Measurements from ENCODE around the gene ST3GAL4.
A peak's percentile ranks its signal among the peaks of the same experiment; 100 is the strongest.
"Not testable (repeated sequence)": the region's sequence is repeated elsewhere in the genome, so short reads cannot be mapped to it uniquely, and the experiment has no call there.

ST3GAL4 gene

DNA sequence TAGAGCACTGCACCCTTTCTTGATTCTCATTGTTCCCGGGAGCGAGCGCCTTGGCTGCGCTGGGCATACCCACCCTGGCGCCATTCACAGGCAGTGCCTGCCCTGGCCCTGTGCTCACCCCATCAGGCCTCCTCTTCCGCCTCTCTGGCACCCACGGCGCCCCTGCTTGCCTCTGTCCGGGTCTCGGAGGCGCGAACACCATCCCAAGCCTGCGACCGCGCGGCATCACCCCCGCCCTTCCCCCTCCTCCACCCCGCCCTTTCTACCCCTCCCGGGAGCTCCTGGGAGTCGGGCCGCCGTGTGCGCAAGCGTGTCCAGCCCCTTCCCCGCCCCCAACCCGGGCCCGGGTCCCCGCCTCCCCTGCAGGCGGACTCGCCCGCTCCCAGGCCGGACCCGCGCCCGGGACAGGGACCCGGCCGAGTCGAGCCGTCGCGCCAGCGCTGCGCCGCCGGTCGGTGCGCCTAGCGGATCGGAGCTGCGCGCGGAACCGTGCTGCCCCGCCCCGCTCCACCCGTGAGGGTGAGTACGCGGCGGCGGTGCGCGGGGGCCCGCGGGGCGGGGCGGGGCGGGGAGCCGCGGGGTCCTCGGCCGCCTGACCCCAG is at the start of gene ST3GAL4:
Gene ST3GAL4 (plus strand): TSS at position 363 of the 602 bp plus-strand sequence. CDS start 50,470 bp downstream, outside the sequence.
- Histone ChIP-seq H3K9me3 (ENCODE audit: control insufficient read depth, insufficient read depth, low read length) (no peaks in the 10 kb centered on the region), H3K4me1 (ENCODE audit: control insufficient read depth, insufficient read depth, low read length) (peaks cover 10% of the 10 kb centered on the region), H3K36me3 (ENCODE audit: control insufficient read depth, insufficient read depth, low read length) (no peaks in the 10 kb centered on the region), H3K4me3 (ENCODE audit: low read length) (peak within 1 kb of the TSS; percentile 58), H3K27ac (ENCODE audit: low read length) (no peak within 1 kb of the TSS), H3K27me3 (ENCODE audit: control insufficient read depth, insufficient read depth, low read length) (no peaks in the 10 kb centered on the region)
- WGBS (ENCODE audit: insufficient coverage, insufficient read length): no CpG with 5 or more reads among the region's 71 CpGs
- no peak for DNase-seq (ENCODE audit: low read depth, low spot score)

GRCh38 chr11:126305699-126306098 is 49.8 kb upstream of the ST3GAL4 start:
- no peaks in the 10 kb centered on the region for H3K27me3 ChIP-seq (ENCODE audit: control insufficient read depth, insufficient read depth, low read length)
- no peaks in the 10 kb centered on the region for H3K9me3 ChIP-seq (ENCODE audit: control insufficient read depth, insufficient read depth, low read length)
- no CpG with 5 or more reads among the region's 4 CpGs for WGBS (ENCODE audit: insufficient coverage, insufficient read length)
- no peak for DNase-seq (ENCODE audit: low read depth, low spot score)
- H3K36me3 ChIP-seq (ENCODE audit: control insufficient read depth, insufficient read depth, low read length): 0 out of 2 replicates have a peak, but pooled peaks cover 2% of the 10 kb centered on the region
- no peak overlapping the region for H3K4me3 ChIP-seq (ENCODE audit: low read length)
- peaks cover 2% of the 10 kb centered on the region; the same call in 1 of the 2 replicates for H3K4me1 ChIP-seq (ENCODE audit: control insufficient read depth, insufficient read depth, low read length)
- H3K27ac ChIP-seq (ENCODE audit: low read length): no peak overlapping the region

- no peak for DNase-seq (ENCODE audit: low read depth, low spot score)
- no CpG with 5 or more reads among the region's 5 CpGs for WGBS (ENCODE audit: insufficient coverage, insufficient read length)
Observed at GRCh38 chr11:126307706-126308105, 47.8 kb upstream of the ST3GAL4 start.

DNA sequence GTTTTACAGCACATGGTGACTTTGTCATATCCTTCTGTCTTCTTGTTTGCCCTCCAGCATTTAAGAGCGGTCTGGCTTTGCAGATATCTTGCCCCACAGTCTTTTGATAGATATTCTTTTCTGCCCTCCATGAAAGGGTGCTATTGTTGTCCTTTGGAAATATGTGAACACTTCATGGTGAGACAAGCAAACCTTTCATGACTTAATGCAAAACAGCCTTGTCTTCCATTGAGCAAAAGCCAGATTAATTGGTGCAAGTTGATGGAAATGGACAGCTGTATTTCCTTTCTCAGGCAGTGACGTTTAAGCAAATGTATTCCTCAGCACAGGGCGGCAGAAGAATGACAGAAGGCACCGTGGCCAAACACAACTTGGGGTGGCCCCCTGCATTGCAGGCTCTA is 47.2 kb upstream of the ST3GAL4 start:
- no CpG with 5 or more reads among the region's 4 CpGs for WGBS (ENCODE audit: insufficient coverage, insufficient read length)
- H3K4me3 ChIP-seq (ENCODE audit: low read length): no peak overlapping the region
- no peaks in the 10 kb centered on the region for H3K9me3 ChIP-seq (ENCODE audit: control insufficient read depth, insufficient read depth, low read length)
- DNase-seq (ENCODE audit: low read depth, low spot score): no peak
- 0 out of 2 replicates have a peak, but pooled peaks cover 2% of the 10 kb centered on the region for H3K36me3 ChIP-seq (ENCODE audit: control insufficient read depth, insufficient read depth, low read length)
- H3K27ac ChIP-seq (ENCODE audit: low read length): no peak overlapping the region
- H3K4me1 ChIP-seq (ENCODE audit: control insufficient read depth, insufficient read depth, low read length): peaks cover 2% of the 10 kb centered on the region; the same call in 1 of the 2 replicates
- no peaks in the 10 kb centered on the region for H3K27me3 ChIP-seq (ENCODE audit: control insufficient read depth, insufficient read depth, low read length)

More at GRCh38 chr11:126307706-126308105, 47.8 kb upstream of the ST3GAL4 start:
- H3K9me3 ChIP-seq (ENCODE audit: control insufficient read depth, insufficient read depth, low read length): no peaks in the 10 kb centered on the region
- H3K4me1 ChIP-seq (ENCODE audit: control insufficient read depth, insufficient read depth, low read length): peaks cover 2% of the 10 kb centered on the region; the same call in 1 of the 2 replicates
- H3K27me3 ChIP-seq (ENCODE audit: control insufficient read depth, insufficient read depth, low read length): no peaks in the 10 kb centered on the region
- 0 out of 2 replicates have a peak, but pooled peaks cover 2% of the 10 kb centered on the region for H3K36me3 ChIP-seq (ENCODE audit: control insufficient read depth, insufficient read depth, low read length)
- no peak overlapping the region for H3K4me3 ChIP-seq (ENCODE audit: low read length)
- H3K27ac ChIP-seq (ENCODE audit: low read length): no peak overlapping the region

GRCh38 chr11:126308771-126309170 is 46.7 kb upstream of the ST3GAL4 start:
- not testable (repeated sequence) for H3K4me1 ChIP-seq (ENCODE audit: control insufficient read depth, insufficient read depth, low read length); DNase-seq (ENCODE audit: low read depth, low spot score); H3K27me3 ChIP-seq (ENCODE audit: control insufficient read depth, insufficient read depth, low read length); H3K36me3 ChIP-seq (ENCODE audit: control insufficient read depth, insufficient read depth, low read length); H3K4me3 ChIP-seq (ENCODE audit: low read length); H3K27ac ChIP-seq (ENCODE audit: low read length); H3K9me3 ChIP-seq (ENCODE audit: control insufficient read depth, insufficient read depth, low read length)
- WGBS (ENCODE audit: insufficient coverage, insufficient read length): no CpG with 5 or more reads among the region's 4 CpGs

DNA sequence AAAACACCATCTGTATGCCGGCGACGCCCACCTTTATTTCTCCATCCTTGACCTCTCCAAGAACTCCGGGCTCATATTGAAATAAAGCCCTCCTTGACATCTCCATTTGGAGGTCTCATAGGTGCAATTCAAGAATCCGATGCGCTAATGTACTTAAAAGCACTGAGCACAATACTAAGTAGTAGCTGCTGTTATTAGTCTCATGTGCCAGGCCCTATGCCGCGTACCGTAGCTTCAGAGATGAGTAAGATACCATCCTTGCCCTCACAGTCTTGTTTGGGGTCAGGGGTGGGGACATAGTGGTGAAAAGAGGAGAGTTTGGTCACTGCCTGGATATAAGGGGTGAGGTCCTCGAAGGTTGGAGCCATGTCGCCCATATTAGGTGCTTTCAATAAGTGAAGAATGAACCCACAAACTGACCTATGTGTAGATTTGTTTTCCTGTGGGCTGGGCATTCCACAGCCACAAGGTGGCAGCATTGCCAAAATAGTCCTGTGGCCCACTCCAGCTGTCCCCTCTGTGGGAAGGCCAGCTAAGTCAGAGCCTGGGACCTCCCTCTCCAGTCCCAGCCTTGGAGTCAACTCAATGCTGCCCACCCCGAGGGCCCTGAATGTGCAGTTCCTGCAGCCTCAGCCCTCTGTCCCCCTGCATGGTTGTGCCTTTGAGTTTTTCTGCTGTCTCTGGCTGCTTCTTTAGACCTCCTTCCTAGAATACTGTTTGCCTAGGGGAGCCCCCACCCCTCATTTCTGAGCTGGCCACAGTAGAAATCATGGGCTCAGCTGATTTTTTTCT is 45.1 kb upstream of the ST3GAL4 start:
- Histone ChIP-seq H3K9me3 (ENCODE audit: control insufficient read depth, insufficient read depth, low read length) (no peaks in the 10 kb centered on the region), H3K27me3 (ENCODE audit: control insufficient read depth, insufficient read depth, low read length) (no peaks in the 10 kb centered on the region), H3K4me3 (ENCODE audit: low read length) (no peak overlapping the region), H3K36me3 (ENCODE audit: control insufficient read depth, insufficient read depth, low read length) (0 out of 2 replicates have a peak, but pooled peaks cover 2% of the 10 kb centered on the region), H3K27ac (ENCODE audit: low read length) (no peak overlapping the region), H3K4me1 (ENCODE audit: control insufficient read depth, insufficient read depth, low read length) (no peaks in the 10 kb centered on the region)
- no CpG with 5 or more reads among the region's 12 CpGs for WGBS (ENCODE audit: insufficient coverage, insufficient read length)
- DNase-seq (ENCODE audit: low read depth, low spot score): peak; percentile 63

DNA sequence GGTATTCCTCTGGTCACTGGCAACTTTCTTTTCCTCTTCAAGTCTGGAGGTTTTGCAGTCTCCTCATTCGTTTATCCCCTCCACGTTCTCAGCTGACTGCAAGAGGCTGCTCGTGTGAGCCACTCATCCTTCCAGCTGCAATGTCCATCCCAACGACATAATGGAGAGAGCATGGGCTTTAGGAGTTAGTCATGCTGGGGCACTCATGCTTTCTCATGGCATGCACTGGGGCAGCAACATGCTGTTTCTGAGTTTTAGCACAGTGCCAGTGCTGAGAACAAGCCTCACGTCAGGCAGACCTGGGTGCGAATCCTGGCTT is 44.5 kb upstream of the ST3GAL4 start:
- no CpG with 5 or more reads among the region's 6 CpGs for WGBS (ENCODE audit: insufficient coverage, insufficient read length)
- no peak overlapping the region for H3K27ac ChIP-seq (ENCODE audit: low read length)
- no peak overlapping the region for H3K4me3 ChIP-seq (ENCODE audit: low read length)
- no peaks in the 10 kb centered on the region for H3K27me3 ChIP-seq (ENCODE audit: control insufficient read depth, insufficient read depth, low read length)
- H3K4me1 ChIP-seq (ENCODE audit: control insufficient read depth, insufficient read depth, low read length): no peaks in the 10 kb centered on the region
- no peak for DNase-seq (ENCODE audit: low read depth, low spot score)
- no peaks in the 10 kb centered on the region for H3K9me3 ChIP-seq (ENCODE audit: control insufficient read depth, insufficient read depth, low read length)
- 0 out of 2 replicates have a peak, but pooled peaks cover 2% of the 10 kb centered on the region for H3K36me3 ChIP-seq (ENCODE audit: control insufficient read depth, insufficient read depth, low read length)

DNA sequence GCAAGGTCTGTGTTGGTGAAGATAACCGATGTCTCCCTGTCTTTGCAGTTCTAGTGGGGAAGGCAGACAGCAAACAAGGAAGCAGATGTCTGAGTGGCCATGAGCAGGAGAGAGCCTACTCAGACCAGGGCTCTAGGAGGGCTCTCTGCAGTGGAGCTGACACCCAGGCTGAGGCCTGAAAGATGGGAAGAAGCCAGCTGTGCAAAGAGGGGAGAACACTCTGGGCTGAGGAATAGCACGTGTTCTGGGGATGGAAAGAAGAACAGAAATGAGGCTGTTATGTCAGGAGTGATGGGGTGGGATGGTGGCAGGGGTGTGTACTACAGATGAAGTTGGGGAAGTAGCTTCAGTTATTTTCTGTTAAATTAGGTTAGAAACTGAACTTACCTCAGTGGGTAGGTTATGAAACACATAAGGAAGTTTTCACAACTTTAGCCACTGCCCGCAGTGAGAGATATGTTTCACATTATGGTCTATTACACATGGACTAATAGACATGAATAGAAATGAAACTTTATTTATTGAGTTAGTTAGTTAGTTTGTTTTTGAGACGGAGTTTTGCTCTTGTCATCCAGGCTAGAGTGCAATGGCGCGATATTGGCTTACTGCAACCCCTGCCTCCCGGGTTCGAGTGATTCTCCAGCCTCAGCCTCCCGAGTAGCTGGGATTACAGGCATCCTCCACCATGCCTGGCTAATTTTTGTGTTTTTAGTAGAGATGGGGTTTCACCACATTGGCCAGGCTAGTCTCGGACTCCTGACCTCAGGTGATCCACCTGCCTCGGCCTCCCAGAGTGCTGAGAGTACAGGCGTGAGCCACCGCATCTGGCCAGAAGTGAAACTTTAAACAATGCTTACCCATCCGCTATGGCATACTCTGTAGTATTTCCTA is 43.8 kb upstream of the ST3GAL4 start:
- H3K27me3 ChIP-seq (ENCODE audit: control insufficient read depth, insufficient read depth, low read length): no peaks in the 10 kb centered on the region
- 0 out of 2 replicates have a peak, but pooled peaks cover 2% of the 10 kb centered on the region for H3K36me3 ChIP-seq (ENCODE audit: control insufficient read depth, insufficient read depth, low read length)
- no peaks in the 10 kb centered on the region for H3K9me3 ChIP-seq (ENCODE audit: control insufficient read depth, insufficient read depth, low read length)
- H3K4me1 ChIP-seq (ENCODE audit: control insufficient read depth, insufficient read depth, low read length): no peaks in the 10 kb centered on the region
- H3K27ac ChIP-seq (ENCODE audit: low read length): no peak overlapping the region
- H3K4me3 ChIP-seq (ENCODE audit: low read length): no peak overlapping the region
- no peak for DNase-seq (ENCODE audit: low read depth, low spot score)
- no CpG with 5 or more reads among the region's 14 CpGs for WGBS (ENCODE audit: insufficient coverage, insufficient read length)

- Histone ChIP-seq H3K27me3 (ENCODE audit: control insufficient read depth, insufficient read depth, low read length) (no peaks in the 10 kb centered on the region), H3K36me3 (ENCODE audit: control insufficient read depth, insufficient read depth, low read length) (0 out of 2 replicates have a peak, but pooled peaks cover 2% of the 10 kb centered on the region), H3K27ac (ENCODE audit: low read length) (no peak overlapping the region), H3K9me3 (ENCODE audit: control insufficient read depth, insufficient read depth, low read length) (no peaks in the 10 kb centered on the region), H3K4me1 (ENCODE audit: control insufficient read depth, insufficient read depth, low read length) (no peaks in the 10 kb centered on the region), H3K4me3 (ENCODE audit: low read length) (no peak overlapping the region)
- no peak for DNase-seq (ENCODE audit: low read depth, low spot score)
- no CpG with 5 or more reads among the region's 8 CpGs for WGBS (ENCODE audit: insufficient coverage, insufficient read length)
Observed at GRCh38 chr11:126312961-126313360, 42.5 kb upstream of the ST3GAL4 start.

GRCh38 chr11:126313826-126314225 is 41.7 kb upstream of the ST3GAL4 start:
- H3K4me3 ChIP-seq (ENCODE audit: low read length): no peak overlapping the region
- 0 out of 2 replicates have a peak, but pooled peaks cover 2% of the 10 kb centered on the region for H3K36me3 ChIP-seq (ENCODE audit: control insufficient read depth, insufficient read depth, low read length)
- no peak for DNase-seq (ENCODE audit: low read depth, low spot score)
- WGBS (ENCODE audit: insufficient coverage, insufficient read length): no CpG with 5 or more reads among the region's 5 CpGs
- no peak overlapping the region for H3K27ac ChIP-seq (ENCODE audit: low read length)
- H3K4me1 ChIP-seq (ENCODE audit: control insufficient read depth, insufficient read depth, low read length): no peaks in the 10 kb centered on the region
- H3K27me3 ChIP-seq (ENCODE audit: control insufficient read depth, insufficient read depth, low read length): no peaks in the 10 kb centered on the region
- no peaks in the 10 kb centered on the region for H3K9me3 ChIP-seq (ENCODE audit: control insufficient read depth, insufficient read depth, low read length)
